GM19455 (cell line): ENCODE data around the gene PSMG4.
"Not testable (repeated sequence)": the region's sequence is repeated elsewhere in the genome, so short reads cannot be mapped to it uniquely, and the experiment has no call there.

Experiments
- ATAC-seq: cut with Tn5 transposase; IDR thresholded peaks from one replicate; pipeline ENCODE4 v1.9.1; 2021; ENCODE audit not compliant: unreplicated experiment

PSMG4 gene

DNA sequence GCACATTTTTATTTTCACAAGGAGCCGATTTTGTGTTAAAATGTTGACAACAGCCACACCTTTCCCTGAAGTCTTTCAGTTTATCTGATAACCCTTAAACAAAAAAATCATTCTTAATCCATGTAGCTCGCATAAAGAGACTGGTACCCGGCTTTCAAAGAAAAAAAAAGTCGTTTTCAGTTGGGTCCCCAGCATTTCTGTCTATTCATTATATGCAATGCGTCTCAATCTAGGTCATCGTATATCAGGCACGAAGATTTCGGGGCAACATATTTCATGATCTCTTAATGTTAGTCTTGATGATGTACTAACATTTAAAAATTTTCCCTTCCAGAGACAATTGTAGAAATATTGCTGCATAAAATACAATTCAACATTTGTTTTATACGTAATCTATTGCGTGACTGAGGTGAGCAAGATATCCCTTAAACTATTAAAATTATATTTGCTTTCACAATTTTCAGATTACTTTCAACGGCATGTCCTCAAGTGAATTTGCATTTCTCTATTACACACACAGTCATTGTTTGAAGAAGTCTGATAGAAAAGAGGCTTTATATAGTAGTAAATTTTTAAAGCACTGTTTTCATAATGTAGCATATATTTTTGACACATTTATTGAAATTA is 28.4 kb upstream of the PSMG4 start:
- ATAC-seq: no peak

DNA sequence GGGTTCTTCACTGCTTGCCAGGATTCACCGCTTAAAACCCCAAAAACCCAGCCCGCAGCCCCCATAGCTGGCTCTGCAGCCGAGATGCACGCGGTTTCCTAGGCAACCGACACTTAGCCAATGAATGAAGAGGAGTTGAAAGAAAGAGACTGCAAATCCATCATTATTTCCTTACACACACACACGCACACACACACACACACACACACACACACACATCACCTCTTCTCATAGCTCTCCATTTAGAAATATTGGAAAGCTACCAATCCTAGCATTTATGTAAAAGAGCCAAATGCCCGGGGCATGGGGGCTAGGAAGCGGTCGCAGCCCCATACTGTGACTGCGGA is 27.9 kb upstream of the PSMG4 start:
- no peak for ATAC-seq

DNA sequence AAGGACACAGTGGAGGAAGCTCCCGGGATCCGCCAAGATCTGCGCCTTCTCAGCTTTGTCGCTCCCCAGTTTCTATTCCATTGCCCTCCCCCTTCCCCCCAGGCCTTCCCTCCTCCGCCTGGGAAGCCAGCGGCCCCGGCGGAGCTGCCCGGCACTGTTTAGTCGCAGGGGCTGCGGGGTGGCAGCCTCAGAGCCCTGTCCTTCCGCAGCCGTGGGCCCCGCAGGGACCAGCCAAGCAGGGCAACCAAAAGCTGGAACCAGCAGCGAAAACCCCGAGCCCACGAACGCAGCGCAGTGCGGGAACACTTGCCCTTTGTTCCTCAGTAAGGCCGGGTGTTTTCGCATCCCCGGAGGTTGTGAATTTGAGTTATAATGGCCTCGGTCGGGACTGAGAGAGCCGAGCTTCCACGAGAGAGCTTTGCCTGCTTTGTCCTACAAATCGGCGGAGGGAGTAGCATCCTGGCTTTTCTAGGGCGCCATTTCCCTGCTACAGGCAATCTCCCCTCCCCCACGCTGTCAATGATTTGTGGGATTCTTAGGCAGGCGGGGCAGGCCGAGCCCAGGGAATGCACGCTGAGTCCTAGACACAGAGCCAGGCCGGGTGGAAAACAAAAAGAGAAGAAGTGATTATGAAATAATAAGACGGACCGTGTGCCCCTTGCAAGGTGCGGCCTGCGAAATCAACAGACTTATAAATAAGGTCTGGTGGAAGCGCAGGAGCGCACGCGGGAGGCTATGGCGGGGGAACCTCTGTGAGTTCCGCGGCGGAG is 27.3 kb upstream of the PSMG4 start:
- ATAC-seq: no peak

DNA sequence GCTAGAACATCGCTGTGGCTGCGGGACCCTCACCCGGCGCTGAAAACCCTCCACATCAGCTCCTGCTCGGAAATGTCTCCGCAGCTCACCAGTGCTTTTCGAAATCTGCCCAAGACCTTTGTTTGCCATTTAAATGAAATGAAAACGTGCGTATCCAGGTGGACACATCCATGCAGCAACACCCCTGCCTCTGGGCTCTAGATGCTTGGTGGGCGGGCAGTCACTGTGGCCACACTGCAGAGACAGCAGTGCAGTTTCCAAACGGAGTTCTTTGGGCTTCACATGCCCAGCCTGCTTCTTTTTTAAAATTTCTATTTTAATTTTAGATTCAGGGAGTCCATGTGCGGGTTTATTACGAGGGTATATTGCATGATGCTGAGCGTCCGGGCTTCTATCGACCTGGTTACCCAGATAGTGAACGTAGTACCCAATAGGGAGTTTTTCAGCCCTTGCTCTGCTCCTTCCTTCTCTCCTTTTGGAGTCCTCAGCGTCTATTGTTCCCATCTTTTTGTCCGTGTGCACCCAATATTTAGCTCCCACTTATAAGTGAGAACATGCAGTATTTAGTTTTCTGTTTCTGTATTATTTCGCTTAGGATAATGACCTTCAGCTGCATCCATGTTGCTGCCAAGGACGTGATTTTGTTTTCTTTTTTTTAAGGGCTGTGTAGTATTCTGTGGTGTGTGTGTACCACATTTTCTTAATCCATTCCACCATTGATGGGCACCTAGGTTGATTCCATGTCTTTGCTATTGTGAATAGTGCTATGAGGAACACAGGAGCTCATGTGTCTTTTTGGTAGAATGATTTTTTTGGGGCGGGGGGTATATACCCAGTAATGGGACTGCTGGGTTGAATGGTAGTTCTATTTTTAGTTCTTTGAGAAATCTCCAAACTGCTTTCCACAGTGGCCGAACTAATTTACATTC is 26.5 kb upstream of the PSMG4 start:
- no peak for ATAC-seq

DNA sequence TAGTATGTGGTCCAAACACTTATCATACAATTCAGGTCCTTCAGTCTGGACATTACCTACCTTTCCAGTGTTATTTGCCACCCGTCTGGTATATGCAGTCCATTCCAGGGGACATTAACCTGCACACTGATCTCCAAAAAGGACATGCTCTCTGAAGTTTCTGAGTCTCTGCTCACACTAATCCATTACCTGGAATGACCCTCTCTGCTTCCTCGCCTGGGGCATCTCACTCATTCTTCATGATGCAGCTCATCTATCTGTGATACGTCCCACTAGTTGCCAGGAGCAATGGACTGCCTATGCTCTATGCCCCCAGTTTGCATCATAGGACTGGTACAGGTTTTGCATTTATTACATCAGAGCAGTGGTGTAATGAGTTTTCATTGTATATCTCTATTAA is 25.4 kb upstream of the PSMG4 start:
- no peak for ATAC-seq

DNA sequence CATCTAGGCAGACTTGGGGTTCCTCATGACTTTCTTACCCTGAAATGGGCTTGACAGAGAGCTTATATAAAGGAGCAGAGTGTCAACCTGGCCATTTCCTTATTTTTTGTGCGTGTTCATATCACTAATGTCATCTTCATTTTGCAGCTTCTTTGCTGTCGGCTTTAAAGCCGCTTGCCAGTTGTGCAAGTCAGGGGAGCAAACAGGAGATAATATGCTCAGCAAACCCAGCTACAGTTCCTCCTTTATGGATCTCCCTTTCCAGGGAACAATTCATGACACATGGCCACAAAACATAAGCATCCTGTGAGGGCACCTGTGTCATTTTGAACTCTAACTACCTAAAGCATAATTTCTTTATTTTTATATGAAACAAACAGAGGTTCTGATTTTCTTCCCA is 24.8 kb upstream of the PSMG4 start:
- no peak for ATAC-seq

DNA sequence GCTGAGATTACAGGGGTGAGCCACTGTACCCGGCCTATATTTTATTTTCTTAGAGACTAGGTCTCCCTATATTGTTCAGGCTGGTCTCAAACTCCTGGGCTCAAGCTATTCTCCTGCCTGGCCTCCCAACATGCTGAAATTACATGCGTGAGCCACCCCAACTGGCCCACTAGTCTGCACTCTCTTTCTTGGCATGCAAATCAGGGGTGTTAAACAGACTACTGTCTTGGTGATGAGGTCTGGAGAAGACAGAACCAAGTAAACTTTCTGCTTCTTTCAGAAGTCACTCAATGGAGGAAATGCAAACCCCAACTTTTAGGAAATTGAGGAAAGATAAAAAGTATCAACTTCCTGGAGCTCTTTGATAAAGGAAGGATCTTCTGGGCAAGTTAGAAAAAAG is 23.3 kb upstream of the PSMG4 start:
- no peak for ATAC-seq

DNA sequence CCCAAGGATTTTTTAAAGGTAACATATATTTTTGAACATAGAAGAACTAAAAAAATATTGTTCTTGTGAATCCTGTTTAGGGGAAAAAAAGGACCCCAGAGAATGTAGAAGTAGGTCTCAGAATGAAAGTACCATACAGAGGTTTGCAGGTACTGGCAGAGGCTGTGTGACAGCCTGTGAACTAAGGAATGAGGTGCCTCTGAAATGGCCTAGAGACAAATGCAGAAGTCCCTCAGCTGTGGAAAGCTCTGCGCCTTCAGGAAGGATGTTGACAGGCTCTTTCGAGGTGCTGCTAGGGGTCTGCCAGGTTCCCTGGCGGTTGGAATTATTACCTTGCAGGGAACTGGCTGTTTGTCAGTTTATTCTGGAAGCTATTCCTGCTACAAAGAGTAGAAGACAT is 22.7 kb upstream of the PSMG4 start:
- ATAC-seq: no peak

DNA sequence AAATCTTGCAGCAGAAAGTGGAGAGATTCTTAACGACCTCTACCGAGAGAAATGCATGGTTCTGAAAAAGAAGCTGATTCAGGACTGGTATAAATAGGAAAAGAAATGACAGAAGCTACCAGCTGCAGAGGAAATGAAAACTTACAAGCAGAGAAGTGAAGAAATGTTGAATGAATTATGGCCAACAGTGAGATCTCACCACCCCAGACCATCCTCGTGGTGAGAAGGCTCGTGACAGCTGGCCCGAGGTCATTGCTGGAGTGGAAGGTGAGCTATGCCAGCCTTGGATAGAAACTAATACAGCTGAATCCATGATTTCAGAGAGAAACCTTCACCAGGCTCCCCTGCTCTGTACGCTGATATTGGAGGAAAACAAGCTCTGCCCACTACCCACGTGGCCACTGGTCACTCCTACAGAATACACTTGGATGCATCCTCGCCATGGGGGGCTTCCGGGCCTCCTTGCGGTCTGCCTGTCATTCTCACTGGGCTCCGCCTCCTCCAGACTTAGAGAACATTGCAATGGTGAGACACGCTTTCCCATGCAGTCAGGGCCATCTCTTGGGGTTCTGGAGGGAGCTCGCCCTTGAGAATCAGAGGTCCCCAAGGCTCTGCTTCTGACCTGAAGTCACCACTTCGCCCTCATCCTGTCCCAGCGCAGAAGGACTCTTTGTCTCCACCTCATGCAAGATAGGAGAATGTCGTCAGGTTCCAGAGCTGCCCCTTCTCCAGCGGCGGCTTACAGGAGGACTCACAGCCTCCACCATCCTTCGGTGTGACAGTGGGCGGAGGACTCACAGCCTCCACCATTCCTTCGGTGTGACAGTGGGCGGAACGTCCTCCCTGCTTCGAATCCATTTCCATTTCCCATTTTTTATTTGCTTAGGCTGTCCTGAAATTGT is 20.7 kb upstream of the PSMG4 start:
- ATAC-seq: no peak

DNA sequence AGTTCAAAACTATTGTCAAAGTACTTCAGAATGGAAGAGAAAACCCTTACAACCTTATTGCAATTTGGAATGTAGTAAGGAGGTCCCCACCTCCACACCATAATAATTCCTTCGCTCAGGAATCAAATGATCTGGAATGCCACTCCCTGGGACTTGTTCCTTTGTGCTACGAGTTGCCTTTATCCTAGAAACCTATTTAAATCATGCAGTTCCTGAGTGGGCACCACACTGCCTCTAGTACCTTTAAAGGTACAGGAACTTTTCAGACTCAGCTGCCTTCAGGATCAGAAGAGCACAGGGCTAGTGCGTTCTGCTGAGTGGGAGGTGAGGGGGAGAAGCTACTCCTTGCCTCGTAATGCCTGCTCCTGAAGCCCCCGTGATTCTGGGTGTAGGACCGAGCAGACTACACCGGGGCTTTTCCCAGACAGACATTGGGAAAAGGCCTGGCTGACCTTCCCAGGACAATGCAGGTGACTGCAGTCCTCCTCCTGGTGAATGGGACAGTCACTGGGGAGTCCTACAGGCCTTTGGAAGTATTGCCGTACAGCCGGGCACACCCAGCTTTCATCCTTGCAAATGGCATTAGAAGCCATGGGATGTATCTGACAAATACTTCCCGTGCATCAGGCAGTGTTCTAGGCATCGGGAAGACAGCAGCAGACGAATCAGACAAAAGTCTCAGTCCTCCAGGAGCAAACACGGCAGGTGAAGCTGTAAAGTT is 19.5 kb upstream of the PSMG4 start:
- no peak for ATAC-seq

DNA sequence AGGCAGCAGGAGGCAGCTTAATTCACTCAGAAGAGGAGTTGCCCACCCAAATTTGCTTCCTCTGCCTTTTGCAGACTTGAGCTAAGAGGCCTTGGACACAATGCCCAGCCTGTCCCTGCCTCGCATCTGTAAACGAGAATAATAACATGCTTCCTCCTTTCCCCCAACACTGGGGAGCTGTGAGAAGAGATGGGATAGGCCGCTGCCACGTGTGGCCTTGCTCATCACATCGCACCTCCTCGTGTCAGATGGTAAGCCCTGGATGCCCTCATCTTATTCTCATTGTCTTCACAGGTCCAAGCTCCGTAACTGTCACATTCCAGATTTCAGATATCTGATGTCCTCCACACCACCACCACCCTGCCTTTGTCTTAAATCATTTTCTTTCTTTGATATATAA is 18.2 kb upstream of the PSMG4 start:
- ATAC-seq: no peak

DNA sequence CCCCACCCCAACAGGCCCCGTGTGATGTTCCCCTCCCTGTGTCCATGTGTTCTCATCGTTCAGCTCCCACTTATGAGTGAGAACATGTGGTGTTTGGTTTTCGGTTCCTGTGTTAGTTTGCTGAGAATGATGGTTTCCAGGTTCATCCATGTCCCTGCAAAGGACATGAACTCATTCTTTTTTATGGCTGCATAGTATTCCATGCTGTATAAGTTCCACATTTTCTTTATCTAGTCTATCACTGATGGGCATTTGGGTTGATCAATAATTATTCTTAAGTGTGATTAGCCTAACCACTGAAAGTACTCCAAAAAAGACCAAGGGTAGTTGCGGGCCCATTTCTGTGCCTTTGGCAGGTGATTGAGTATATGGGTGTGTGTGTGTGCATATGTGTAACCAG is 17.0 kb upstream of the PSMG4 start:
- not testable (repeated sequence) for ATAC-seq

DNA sequence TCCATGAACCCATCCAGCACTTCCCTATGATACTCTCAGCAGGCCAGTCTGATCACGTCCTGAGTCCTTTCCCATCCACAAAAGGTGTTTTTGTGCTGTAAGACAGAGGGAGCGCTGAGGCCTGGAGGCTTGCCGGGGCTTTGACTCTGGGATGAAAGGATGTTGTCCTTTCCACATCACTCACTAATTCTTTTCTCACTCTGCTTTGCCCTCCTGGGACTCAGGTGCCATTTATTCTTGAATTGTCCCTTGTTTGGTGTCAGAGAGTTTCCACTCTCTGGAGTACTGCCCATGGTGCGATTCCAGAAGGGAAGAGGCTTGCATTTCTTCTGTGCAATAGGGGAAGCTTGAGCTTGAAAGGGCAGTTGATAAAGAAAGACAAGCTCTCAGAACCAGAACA is 16.0 kb upstream of the PSMG4 start:
- no peak for ATAC-seq

DNA sequence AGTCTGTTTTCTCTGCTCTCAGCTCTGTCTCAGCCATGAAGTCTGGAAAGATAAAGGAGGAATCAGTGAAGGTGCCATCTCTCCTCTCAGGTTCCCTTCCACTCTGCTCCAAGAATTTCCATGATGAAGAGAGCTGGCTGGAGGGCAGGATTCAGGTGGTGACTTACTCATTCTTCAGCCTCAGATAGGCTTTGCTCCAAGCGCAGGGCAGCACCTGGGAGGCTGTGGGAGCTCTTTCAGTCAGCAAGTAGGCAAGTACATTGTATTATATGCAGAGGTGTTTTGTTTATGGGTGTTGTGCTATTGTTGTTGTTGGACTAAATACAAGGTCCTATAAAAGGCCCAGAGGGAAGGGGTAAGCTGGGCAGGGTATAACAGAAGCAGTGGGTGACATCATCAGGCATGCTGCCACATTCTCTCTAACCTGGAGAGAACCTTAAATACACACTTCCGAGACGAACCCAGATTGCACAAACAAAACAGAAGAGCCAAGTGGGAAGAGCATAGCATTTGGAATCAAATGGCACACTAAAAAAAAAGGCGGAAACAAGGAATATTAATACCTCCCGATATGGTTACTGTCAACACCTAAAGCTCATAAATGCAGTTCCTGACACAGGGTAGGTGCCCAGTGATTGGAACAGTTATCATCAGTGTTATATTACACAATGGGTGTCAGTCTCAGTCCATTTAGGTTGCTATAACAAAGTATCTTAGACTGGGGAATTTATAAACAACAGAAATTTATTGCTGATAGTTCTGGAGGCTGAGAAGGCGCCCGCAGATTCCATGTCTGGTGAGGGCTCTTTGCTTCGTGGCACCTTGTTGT is 14.5 kb upstream of the PSMG4 start:
- ATAC-seq: no peak

DNA sequence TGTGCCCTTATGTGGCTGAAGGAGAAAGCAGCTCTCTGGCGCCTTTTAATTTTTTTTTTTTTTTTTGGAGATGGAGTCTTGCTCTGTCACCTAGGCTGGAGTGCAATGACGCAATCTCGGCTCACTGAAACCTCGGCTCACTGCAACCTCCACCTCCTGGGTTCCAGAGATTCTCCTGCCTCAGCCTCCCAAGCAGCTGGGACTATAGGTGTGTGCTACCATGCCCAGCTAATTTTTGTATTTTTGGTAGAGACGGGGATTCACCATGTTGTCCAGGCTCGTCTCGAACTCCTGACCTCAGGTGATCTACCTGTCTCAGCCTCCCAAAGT is 13.9 kb upstream of the PSMG4 start:
- not testable (repeated sequence) for ATAC-seq

DNA sequence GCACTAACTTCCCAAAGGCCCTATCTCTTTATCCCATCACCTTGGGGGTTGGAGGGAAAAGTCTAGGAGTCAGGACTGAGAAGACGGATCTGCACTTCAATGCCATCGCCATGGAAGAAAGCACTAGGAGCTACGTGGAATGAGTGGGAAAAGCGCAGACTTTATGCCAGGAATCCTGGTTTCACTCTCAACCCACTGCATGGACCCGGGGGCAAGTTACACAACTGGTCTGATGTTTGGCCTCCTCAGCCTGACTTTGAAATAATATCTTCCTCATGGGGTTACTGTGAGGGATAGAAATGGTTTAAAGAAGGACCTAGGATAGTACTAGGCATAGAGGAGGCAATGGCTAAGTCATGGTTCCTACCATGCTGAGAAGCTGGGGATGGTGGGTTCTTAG is 13.5 kb upstream of the PSMG4 start:
- no peak for ATAC-seq

DNA sequence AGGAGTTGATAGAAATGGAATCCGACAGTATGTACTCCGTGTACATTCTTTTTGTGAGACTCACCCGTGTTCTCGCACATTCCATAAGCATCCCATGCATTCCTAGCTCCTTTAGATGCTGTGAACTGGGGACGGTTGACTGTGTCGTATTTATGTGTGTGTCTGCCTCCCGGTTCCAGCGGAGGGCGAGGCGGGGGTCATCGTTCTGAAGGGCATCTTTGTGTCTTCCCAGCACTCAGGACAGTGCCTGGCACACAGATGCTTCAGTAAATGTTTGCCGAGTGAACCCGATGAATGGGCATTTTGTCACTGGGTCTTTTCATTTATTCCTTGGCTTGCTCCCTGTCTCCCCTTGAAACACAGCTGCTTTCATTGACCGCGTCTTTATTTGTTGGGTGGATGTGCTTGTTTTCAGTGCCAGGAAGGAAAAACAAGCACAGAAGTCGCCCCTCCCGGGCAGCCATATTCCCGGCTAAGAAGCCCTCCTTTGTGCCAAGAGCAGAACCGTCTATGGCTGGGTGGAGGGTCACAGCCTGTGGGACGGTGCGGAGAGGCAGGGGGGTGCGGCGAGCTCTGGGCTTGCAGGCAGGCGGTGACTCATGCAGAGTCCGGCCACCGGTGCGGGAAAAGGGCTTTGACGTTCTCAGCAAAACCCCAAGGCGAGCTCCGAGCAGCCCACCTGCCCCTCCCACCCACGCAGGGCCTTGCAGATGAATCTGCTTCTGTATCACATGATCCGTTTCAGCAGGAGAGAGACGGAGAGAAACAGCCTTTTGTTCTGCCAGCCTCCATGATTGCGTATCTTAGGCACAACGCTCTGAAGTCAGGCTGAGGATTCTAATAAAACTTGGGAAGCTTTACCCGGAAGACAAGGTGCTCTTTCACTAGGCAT is 11.2 kb upstream of the PSMG4 start:
- no peak for ATAC-seq

DNA sequence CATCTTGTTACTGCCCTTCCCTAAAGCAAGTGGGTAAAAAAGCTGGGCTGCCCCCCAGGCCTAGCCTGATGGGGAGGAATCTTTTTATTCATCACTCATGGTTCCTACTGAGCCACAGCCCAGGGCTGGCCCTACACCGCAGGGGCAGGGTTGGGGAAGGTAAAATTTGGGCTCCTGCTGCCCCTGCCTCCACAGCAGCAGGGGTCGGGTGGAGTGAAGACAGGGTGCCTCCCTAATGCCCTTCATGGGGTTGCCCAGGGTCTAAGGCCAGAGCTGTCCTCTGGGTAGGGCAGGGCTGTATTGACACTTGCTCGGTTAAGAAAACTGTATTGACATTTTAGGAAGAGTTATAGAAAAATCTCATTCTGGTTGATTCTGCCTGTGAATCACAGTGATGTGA is 8.9 kb upstream of the PSMG4 start:
- ATAC-seq: no peak
